M059J (cell line): ENCODE results near the gene TTC3. TPM values are rescaled to one million over a fixed set of nuclear protein-coding genes. Genes with fewer than 3 reads are reported as not detected.
"Not testable (repeated sequence)": the region's sequence is repeated elsewhere in the genome, so short reads cannot be mapped to it uniquely, and the experiment has no call there.

Experiments used
- DNase-seq: peaks from one replicate; pipeline ENCODE4 v3.0.0-alpha.2; 2012; ENCODE audit warnings: low read depth
- total RNA-seq: library from RNA; depleted of rRNA; stranded (reverse); fragments of >200 nt; shearing (Covaris generic); gene quantifications from 2 replicates; pipeline ENCODE4 v1.2.3, GENCODE V29; 2014; rRNA removed

TTC3 gene, protein sequence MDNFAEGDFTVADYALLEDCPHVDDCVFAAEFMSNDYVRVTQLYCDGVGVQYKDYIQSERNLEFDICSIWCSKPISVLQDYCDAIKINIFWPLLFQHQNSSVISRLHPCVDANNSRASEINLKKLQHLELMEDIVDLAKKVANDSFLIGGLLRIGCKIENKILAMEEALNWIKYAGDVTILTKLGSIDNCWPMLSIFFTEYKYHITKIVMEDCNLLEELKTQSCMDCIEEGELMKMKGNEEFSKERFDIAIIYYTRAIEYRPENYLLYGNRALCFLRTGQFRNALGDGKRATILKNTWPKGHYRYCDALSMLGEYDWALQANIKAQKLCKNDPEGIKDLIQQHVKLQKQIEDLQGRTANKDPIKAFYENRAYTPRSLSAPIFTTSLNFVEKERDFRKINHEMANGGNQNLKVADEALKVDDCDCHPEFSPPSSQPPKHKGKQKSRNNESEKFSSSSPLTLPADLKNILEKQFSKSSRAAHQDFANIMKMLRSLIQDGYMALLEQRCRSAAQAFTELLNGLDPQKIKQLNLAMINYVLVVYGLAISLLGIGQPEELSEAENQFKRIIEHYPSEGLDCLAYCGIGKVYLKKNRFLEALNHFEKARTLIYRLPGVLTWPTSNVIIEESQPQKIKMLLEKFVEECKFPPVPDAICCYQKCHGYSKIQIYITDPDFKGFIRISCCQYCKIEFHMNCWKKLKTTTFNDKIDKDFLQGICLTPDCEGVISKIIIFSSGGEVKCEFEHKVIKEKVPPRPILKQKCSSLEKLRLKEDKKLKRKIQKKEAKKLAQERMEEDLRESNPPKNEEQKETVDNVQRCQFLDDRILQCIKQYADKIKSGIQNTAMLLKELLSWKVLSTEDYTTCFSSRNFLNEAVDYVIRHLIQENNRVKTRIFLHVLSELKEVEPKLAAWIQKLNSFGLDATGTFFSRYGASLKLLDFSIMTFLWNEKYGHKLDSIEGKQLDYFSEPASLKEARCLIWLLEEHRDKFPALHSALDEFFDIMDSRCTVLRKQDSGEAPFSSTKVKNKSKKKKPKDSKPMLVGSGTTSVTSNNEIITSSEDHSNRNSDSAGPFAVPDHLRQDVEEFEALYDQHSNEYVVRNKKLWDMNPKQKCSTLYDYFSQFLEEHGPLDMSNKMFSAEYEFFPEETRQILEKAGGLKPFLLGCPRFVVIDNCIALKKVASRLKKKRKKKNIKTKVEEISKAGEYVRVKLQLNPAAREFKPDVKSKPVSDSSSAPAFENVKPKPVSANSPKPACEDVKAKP (N-terminal part only)
- 86.1 and 95.6 TPM in 2 replicates for total RNA-seq

DNA sequence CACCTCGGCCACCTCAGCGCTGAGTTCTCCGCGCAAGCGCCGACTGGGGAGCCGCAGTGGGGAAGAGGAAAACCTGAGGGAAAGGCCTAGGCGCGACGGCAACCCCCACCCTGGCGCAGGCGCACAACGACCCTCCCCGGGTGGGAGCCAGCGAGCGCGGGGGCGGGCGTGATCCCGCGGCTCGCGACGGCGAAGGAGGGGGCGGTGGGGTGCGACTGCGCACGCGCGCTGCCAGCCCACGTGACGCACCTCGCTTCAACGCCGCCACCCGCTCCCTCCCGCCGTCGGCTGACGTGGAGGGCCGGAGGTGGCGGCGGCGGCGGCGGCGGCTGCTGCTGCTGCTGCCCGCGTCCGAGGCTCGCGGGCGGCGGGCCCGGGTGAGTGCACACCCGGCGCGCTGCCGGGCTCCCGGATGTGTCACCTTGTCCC lies at the start of gene TTC3, which contains the start of gene PIGP:
TSS of gene TTC3 (plus strand) at position 267 of the 429 bp plus-strand sequence. CDS start 14,004 bp downstream, outside the sequence.
TSS of gene PIGP (minus strand) at position 84 of the 429 bp plus-strand sequence. CDS start 556 bp downstream, outside the sequence.
- peak; percentile 93 for DNase-seq

DNA sequence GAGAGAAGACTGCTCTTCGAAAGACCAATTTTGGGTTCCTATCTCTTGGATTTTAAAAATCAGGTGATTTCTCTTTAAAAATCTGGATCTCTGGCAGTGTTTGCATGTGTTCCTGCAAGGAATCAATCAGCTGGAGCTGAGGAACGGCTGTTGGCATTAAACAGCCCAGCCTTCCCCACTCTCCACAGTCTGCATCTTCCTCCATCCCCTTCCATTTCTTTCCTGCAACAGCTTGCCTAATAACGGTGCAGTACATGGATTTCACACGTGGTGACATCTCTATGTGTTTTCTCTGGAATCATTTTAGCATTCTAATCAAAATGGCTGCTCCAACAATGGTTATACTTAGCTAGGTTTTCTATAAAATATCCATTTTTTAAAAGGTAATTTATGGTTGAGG lies 46.6 kb upstream of the TTC3 start:
- DNase-seq: no peak

DNA sequence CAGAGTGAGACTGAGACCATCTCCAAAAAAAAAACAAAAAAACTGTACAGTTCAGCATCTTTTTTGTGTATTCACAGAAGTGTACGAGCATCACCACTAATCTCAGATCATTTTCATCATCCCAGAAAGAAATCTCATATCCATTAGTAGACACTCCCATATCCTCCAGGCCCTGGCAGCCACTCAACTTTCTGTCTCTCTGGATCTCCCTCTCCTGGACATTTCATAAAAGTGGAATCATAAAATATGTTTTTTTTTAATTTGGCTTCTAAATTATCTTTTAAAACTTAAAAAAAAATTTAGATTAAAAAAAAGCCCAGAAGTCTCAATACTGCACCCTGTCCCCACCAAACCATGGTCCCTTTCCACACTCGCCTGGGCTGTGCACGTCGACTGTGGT lies 44.5 kb upstream of the TTC3 start:
- peak; percentile 28 for DNase-seq

DNA sequence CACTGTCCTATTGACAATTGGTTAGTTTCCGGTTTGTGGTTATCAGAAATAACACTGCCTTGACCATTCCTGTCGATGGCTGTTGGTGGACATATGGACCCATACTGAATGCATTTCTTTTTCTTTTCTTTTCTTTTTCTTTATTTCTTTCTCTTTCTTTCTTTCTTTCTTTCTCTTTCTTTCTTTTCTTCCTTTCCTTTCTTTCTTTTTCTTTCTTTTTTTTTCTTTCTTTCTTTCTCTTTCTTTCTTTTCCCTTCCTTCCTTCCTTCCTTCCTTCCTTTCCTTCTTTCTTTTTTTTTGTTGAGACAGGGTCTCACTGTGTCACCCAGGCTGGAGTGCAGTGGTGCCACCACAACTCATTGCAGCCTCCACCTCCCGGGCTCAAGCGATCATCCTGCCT lies 42.2 kb upstream of the TTC3 start:
- no peak for DNase-seq

DNA sequence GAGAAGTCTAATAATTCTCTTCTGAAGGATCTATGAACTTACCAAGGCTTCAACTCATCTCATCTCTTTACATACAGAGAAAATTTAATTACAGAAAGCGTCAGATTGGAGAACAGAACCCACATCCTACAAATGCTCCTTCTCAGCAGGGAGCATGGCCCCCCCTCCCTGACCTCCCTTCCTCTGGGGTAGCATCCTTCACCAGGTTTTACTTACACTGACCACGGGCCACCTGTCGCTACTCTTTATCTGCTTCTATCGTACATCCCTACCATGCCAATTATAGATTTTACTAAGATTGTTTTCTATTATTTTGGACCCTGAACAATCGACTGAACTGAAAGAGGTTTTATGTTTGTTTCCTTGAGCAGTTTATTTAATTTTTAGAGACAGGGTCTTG lies 40.8 kb upstream of the TTC3 start:
- DNase-seq: no peak

- peak; percentile 83 for DNase-seq
Observed at GRCh38 chr21:37032877-37033471, 40.1 kb upstream of the TTC3 start.

DNA sequence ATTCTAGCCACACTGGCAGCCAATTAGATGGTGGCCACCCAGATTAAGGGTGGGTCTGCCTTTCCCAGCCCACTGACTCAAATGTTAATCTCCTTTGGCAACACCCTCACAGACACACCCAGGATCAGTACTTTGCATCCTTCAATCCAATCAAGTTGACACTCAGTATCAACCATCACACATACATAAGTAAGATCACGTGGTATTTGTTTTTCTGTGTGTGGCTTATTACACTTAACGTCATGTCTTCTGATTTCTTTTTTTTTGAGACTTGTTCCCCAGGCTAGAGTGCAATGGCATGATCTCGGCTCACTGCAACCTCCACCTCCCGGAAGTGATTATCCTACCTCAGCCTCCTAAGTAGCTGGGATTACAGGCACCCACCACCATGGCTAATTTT lies 38.7 kb upstream of the TTC3 start:
- not testable (repeated sequence) for DNase-seq

- no peak for DNase-seq
Observed at GRCh38 chr21:37036177-37036576, 36.9 kb upstream of the TTC3 start.

GRCh38 chr21:37039411-37040075 lies 33.5 kb upstream of the TTC3 start:
- DNase-seq: peak; percentile 16

DNA sequence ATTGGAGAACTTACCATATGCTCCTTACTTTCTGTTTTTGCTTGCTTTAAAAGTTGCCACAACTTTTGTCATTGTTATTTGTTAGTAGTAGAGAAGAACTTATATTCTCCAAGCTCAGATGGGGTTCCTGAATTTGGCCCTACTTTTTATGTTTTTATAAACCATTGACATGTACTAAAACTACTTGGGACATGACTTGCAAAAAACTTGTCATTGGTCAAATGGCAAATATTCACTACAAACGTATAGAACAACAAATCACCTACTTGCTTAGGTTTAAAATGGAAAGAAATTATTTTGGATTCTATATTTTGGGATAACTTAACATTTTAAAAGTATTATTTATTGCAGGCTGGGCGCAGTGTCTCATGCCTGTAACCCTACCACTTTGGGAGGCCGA lies 32.8 kb upstream of the TTC3 start:
- no peak for DNase-seq

DNA sequence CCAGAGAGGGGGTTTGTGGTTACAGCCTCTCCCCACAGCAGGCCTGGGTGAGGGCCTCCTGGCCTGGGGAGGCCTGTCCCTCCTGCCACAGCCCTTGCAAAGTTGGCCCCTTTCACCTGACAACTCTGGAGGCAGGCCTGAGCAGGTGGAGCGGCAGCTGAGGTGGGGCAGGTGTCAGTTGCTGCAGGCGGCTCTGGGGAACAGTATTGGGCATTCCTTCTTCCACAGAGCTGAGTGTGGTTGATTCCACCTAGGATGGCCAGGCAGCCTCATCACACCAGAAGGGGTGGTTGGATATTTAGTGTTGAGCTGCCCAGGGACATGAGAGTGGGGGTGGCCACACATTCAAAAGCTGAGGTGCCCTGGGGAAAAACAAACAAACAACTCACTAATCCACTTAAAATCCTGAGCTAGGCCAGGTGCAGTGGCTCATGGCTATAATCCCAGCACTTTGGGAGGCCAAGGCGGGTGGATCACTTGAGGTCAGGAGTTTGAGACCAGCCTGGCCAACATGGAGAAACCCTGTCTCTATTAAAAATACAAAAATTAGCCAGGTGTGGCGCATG lies 31.3 kb upstream of the TTC3 start:
- DNase-seq: no peak

DNA sequence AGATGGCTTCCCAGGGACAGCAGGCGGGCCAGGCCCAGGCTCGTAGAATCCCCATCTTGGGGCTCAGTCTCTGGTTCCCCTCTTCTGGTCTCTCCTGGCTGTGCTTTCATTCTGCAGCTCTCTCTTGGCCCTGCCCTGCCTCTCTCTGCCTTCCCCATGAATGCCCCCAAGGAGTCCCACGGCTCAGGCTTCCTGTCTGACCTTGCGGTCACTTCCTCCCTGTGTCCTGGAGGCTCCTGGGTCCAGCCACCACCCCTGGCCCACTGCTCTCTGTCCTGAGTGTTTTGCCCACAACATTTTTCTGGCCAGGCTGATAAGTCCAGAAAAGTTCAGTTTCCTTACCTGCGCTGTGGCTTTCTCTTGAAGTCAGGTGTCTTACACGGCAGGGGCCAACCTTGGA lies 29.2 kb upstream of the TTC3 start:
- no peak for DNase-seq

GRCh38 chr21:37044643-37045042 lies 28.4 kb upstream of the TTC3 start:
- no peak for DNase-seq

DNA sequence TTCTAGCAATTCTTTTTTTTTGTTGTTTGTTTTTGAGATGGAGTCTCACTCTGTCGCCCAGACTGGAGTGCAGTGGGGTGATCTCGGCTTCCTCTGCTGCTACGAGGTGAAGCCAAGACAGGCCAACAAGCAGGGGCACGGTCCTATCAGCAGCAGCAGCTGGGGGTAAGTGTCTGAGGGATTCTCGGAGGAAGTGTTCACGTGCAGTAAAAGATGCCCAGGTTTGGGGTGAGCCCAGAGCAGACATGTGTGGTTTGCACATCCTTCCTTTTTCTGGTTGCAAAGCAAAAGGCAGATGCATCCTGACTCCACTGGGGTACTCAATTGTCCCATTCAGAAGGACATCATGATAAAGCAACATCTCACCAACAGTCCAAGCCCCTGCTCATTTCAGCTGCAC lies 27.9 kb upstream of the TTC3 start:
- no peak for DNase-seq

GRCh38 chr21:37045556-37045955 lies 27.5 kb upstream of the TTC3 start:
- DNase-seq: no peak

GRCh38 chr21:37047079-37047478 lies 26.0 kb upstream of the TTC3 start:
- peak; percentile 42 for DNase-seq

- not testable (repeated sequence) for DNase-seq
Observed at GRCh38 chr21:37049741-37050140, 23.3 kb upstream of the TTC3 start.

GRCh38 chr21:37055271-37055855 lies 17.7 kb upstream of the TTC3 start:
- DNase-seq: no peak

GRCh38 chr21:37057614-37058013 lies 15.4 kb upstream of the TTC3 start:
- DNase-seq: no peak

DNA sequence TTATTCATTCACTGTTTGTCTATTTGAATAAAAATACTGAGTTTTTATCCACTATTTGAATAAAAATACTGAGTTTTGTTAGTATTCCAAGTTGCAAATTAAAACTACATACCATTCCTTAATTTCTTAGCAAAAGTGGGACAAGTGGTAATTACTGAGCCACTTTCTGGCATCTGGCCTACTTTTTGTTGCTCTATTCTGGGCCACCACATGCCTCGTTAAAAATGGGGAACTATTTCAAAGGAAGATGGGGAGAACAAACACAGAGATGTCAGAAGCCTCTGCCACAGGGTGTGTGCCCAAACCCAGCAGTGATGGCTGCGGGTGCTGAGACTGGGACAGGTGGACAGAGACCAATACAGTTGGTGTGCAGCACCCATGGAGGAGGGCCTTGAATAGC lies 14.8 kb upstream of the TTC3 start:
- no peak for DNase-seq
